Measurements from ENCODE around the gene PRDX6. TPM values are rescaled to one million over a fixed set of nuclear protein-coding genes. Genes with fewer than 3 reads are reported as not detected.

Gene PRDX6
- total RNA-seq, 2 experiments from 2014 or later: 129 to 136 TPM

DNA sequence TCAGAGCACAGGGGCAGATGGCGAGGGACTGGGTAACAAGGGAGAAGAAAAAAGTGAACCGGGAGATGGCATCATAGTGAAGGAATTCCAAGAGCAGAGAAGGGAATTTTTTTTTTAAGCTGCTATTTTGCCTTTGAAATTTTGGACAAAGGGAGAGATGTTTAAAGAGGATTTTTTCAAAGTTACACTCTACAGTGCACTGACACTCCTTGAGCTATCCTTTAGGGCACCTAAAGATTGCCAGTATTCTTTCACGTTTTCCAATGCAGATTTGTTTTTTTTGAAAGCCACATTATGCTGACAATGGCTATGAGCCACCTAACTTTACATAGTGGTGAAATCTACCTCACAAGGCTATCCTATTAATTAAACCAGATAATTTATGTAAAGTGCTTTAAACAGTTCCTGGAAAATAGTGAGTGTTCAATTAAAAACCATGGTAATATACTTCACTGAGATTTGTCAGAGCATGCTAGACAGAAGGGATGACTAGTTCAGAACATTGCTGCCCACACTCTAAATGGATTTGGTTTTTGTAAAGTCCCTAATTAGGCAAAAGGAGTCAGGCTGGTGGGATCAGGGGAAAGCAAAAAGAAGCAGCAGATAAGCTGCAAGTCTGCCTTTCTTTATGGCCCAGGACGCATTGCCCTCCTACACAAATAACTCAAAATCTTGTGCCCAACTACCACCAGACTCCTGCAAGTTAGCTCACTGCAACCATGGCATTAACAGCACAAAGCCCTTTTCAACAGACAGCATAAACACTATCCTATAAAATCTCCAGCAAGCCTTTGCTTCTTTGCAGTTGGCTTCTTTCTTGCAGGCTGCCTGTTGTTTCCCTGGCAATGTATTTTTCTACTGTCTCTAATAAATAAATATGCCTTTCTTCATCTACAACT is 53.9 kb downstream of the PRDX6 start:
- intact Hi-C loops (cut with micrococcal nuclease): no loop called here
- Mint-ChIP-seq H3K9me3 (no peaks in the 10 kb centered on the region), H3K4me3 (no peak overlapping the region), H3K27me3 (no peaks in the 10 kb centered on the region), H3K4me1 (ENCODE audit: low read depth) (peaks cover 43% of the 10 kb centered on the region), H3K36me3 (no peaks in the 10 kb centered on the region), H3K27ac (no peak overlapping the region)
- POLR2A ChIA-PET: no interaction called here
- DNase-seq: no peak
- CTCF ChIA-PET: interaction anchor here (0.6 to 1.3 kb wide), 2 partner anchors 21 to 1493 kb away, joined by 3 to 6 read pairs; no protein-coding TSS in a partner anchor

DNA sequence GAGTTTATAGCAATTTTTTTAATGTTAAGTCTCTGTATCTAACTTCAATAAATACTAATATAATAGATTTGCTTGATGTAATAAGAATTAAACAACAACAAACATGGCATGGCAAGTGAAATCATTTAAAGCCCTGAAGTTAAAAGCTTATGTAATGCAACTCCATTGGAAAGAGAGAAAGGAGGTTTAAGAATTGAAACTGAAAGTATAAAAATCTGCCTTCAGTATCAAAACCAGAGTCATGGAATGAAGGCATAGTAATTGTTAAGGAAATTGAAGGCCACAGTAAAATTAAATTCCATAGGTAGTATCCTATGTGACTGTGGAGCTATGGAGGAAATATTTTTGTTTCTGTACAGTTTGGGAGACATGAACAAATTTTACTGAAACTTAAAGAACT is 55.1 kb downstream of the PRDX6 start:
- intact Hi-C loops (cut with micrococcal nuclease): no loop called here
- POLR2A ChIA-PET: no interaction called here
- no peaks in the 10 kb centered on the region for H3K36me3 Mint-ChIP-seq
- DNase-seq: no peak
- peaks cover 43% of the 10 kb centered on the region for H3K4me1 Mint-ChIP-seq (ENCODE audit: low read depth)
- no peaks in the 10 kb centered on the region for H3K9me3 Mint-ChIP-seq
- CTCF ChIA-PET: no interaction called here
- H3K4me3 Mint-ChIP-seq: no peak overlapping the region
- no peak overlapping the region for H3K27ac Mint-ChIP-seq
- no peaks in the 10 kb centered on the region for H3K27me3 Mint-ChIP-seq

DNA sequence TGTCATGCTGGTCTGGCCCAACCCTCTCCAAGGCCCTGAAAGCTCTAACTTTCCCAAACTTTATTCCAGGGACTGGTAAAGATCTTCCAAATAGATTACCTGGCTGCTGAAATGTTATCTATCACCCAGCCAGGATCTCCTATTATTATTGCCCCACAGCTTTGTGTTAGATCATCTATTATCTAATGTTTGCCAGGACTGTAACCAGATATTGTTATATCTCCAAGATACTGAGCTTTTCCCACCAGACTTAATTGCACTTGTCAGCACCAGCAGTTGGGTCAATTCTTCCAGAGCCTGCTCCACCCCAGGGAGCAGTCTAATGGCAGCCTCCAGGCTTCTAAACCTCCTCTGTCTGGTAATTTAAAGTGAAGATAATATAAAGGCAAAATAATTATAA is 59.1 kb downstream of the PRDX6 start:
- peaks cover 15% of the 10 kb centered on the region for H3K4me1 Mint-ChIP-seq (ENCODE audit: low read depth)

More for the DNA sequence above, 59.1 kb downstream of the PRDX6 start:
- Mint-ChIP-seq H3K36me3 (no peaks in the 10 kb centered on the region), H3K27ac (no peak overlapping the region), H3K4me3 (no peak overlapping the region), H3K27me3 (no peaks in the 10 kb centered on the region), H3K9me3 (no peaks in the 10 kb centered on the region)
- CTCF ChIA-PET: no interaction called here
- POLR2A ChIA-PET: no interaction called here
- DNase-seq: no peak
- intact Hi-C loops (cut with micrococcal nuclease): no loop called here

Other genes starting within 250 kb of the PRDX6 start
- gene SLC9C2, start 125.7 kb downstream of the PRDX6 start, total RNA-seq: not detected
- gene TEX50, start 158.0 kb downstream of the PRDX6 start, total RNA-seq: not detected
- not detected for gene ANKRD45, start 192.5 kb downstream of the PRDX6 start, total RNA-seq
- 10 to 100 TPM; 12.9 to 14.9 TPM for gene KLHL20, start 237.6 kb downstream of the PRDX6 start, total RNA-seq

Data from activated CD4-positive, alpha-beta memory T cell treated with anti-CD3 and anti-CD28 coated beads for 36 hours (primary cell).